Osteocyte (in vitro differentiated cells): Measurements from ENCODE around the gene APAF1. TPM values are rescaled to one million over a fixed set of nuclear protein-coding genes. Genes with fewer than 3 reads are reported as not detected.

Experiments used
- DNase-seq: peaks from one replicate; pipeline ENCODE4 v3.0.0; 2021; ENCODE audit warnings: mixed read lengths; ENCODE audit not compliant: unreplicated experiment; ENCODE audit errors: extremely low spot score
- H3K27ac Mint-ChIP-seq: one replicate; pipeline ENCODE4 v1.8.0; 2021; ENCODE audit warnings: mild to moderate bottlenecking, mixed read lengths; ENCODE audit not compliant: unreplicated experiment
- H3K27me3 Mint-ChIP-seq: one replicate; pipeline ENCODE4 v1.8.0; 2021; ENCODE audit warnings: mixed read lengths; ENCODE audit not compliant: unreplicated experiment
- H3K36me3 Mint-ChIP-seq: one replicate; pipeline ENCODE4 v1.8.0; 2021; ENCODE audit warnings: mixed read lengths; ENCODE audit not compliant: unreplicated experiment
- H3K4me1 Mint-ChIP-seq: one replicate; pipeline ENCODE4 v1.8.0; 2021; ENCODE audit warnings: mixed read lengths; ENCODE audit not compliant: unreplicated experiment
- H3K4me3 Mint-ChIP-seq: one replicate; pipeline ENCODE4 v1.8.0; 2021; ENCODE audit warnings: mild to moderate bottlenecking, moderate library complexity, mixed read lengths; ENCODE audit not compliant: unreplicated experiment
- H3K9me3 Mint-ChIP-seq: one replicate; pipeline ENCODE4 v1.8.0; 2021; ENCODE audit warnings: mixed read lengths; ENCODE audit not compliant: unreplicated experiment
- total RNA-seq: library from RNA; stranded (reverse); gene quantifications from 2 replicates; pipeline ENCODE4 v1.2.1, GENCODE V29; 2021
- TF ChIP-seq, protein P1 (sequence below): fragments of 200-600 bp; sonication (generic); IDR thresholded peaks from 2 replicates; pipeline ENCODE4 v1.5.0; 2021; ENCODE audit warnings: antibody characterized with exemption, mild to moderate bottlenecking, moderate library complexity

APAF1 gene
- total RNA-seq, 1 donor from 2014 or later, result 14.4 TPM

DNA sequence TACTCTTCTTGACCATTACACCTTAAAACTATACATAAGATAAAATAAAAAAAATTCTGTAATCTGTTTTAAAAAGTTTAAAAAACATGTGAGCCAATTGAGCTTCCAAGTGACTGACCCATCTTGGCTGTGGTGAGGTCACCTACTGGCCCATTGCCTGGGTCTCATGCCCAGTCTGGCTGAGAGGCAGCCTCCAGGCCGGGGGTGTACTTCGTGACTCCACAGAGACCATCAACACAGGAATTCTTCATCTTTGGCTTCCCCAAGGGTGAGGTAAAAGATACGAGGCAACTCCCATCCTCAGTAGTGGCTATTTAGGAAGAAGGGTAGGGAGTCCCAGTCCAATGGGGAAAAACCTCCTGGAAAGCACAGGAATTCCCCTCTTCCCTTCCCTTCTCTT is 113.2 kb downstream of the APAF1 start:
- no peak for DNase-seq
- H3K9me3 Mint-ChIP-seq, result peaks cover 5% of the 10 kb centered on the region
- H3K27ac Mint-ChIP-seq, result no peak overlapping the region
- no peak overlapping the region for H3K4me3 Mint-ChIP-seq
- peaks cover 9% of the 10 kb centered on the region for H3K4me1 Mint-ChIP-seq
- no peaks in the 10 kb centered on the region for H3K36me3 Mint-ChIP-seq
- TF ChIP-seq, protein P1, sequence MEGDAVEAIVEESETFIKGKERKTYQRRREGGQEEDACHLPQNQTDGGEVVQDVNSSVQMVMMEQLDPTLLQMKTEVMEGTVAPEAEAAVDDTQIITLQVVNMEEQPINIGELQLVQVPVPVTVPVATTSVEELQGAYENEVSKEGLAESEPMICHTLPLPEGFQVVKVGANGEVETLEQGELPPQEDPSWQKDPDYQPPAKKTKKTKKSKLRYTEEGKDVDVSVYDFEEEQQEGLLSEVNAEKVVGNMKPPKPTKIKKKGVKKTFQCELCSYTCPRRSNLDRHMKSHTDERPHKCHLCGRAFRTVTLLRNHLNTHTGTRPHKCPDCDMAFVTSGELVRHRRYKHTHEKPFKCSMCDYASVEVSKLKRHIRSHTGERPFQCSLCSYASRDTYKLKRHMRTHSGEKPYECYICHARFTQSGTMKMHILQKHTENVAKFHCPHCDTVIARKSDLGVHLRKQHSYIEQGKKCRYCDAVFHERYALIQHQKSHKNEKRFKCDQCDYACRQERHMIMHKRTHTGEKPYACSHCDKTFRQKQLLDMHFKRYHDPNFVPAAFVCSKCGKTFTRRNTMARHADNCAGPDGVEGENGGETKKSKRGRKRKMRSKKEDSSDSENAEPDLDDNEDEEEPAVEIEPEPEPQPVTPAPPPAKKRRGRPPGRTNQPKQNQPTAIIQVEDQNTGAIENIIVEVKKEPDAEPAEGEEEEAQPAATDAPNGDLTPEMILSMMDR, result no peak
- peaks cover 8% of the 10 kb centered on the region for H3K27me3 Mint-ChIP-seq

DNA sequence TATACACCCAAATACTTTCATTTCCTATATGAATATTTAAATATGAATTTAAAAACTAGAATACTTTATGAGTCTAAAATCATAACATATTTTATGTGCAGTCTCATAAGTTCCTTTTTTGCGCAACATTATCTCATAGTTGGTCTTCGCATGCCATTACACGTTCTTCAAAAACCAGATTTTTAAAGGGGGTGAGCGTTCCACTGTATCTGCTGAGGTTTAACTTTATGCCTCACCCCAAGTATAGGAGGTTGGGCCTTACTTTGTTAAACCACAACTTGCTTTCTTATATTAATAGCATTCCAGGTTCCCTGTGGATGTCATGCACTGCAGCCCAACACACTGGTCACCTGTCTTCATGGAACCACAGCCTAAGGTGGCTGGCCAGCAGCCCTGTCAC is 118.6 kb downstream of the APAF1 start:
- H3K4me1 Mint-ChIP-seq, result no peaks in the 10 kb centered on the region
- H3K9me3 Mint-ChIP-seq, result no peaks in the 10 kb centered on the region
- no peak for DNase-seq

DNA sequence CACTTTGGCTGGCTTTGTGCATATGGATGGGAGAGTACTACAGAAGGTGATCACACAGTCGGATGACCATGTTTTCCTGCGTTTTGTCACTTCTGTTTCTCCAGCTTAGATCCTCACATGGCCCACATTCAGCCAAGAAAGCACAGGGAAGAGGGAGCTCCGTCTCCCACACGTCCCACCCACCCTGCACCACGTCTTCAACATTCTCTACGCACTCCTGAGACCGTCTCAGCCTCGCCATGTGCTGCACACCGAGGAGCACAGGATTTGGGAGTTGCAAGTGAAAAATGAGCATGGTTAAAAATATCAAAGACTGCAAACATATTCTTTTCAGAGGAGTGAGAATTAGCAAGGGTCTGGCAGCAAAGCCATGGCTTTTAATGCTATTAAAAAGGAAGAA is 122.2 kb downstream of the APAF1 start:
- no peak overlapping the region for H3K27ac Mint-ChIP-seq
- H3K4me3 Mint-ChIP-seq, result no peak overlapping the region
- peak; percentile 32 for DNase-seq
- H3K9me3 Mint-ChIP-seq, result no peaks in the 10 kb centered on the region
- TF ChIP-seq, protein P1, result no peak
- no peaks in the 10 kb centered on the region for H3K36me3 Mint-ChIP-seq
- no peaks in the 10 kb centered on the region for H3K4me1 Mint-ChIP-seq
- peaks cover 6% of the 10 kb centered on the region for H3K27me3 Mint-ChIP-seq

More for the DNA sequence above, 118.6 kb downstream of the APAF1 start:
- TF ChIP-seq, protein P1, result no peak
- Mint-ChIP-seq H3K36me3 (no peaks in the 10 kb centered on the region), H3K4me3 (no peak overlapping the region), H3K27me3 (peaks cover 8% of the 10 kb centered on the region), H3K27ac (no peak overlapping the region)

DNA sequence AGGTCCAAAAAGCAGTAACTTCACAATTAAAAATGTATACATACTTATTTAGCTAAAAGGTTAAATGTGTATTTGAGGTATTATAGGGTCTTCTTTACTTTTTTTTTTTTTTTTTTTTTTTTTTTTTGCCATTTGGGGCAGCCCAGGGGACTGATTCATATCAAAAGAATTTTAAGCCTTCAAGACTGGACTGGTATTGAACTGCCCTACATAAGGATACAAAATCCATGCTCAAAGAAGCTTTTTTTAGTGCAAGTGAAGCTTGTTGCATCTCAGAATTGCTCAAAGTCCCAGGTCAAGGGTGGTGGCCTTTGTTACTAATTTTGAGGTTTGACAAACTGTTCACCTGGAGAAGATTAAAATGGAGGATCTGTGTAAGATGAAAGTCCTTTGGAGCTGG is 124.0 kb downstream of the APAF1 start:
- no peak for DNase-seq
- Mint-ChIP-seq H3K27me3 (no peaks in the 10 kb centered on the region), H3K27ac (no peak overlapping the region), H3K4me3 (no peak overlapping the region), H3K4me1 (no peaks in the 10 kb centered on the region), H3K9me3 (no peaks in the 10 kb centered on the region), H3K36me3 (no peaks in the 10 kb centered on the region)
- TF ChIP-seq, protein P1, result no peak

DNA sequence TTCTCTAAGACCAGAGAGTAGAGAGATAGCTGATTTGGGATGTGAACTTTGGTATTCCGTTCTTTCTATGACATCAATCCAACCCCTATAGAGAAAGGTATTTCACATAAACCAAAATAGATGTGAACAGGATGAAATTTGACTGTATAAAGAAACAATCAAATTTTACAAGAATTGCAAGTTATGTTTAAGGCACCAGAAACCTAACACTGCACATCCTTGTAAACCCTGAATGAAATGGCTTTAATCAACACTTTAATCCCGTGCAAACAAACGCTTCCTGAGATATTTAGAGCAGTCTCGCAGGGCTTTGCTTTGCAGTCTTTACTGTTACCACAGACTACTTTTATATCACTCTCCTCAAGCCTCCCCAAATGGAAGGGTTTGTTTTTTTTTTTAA is 125.1 kb downstream of the APAF1 start:
- no peak overlapping the region for H3K4me3 Mint-ChIP-seq
- H3K4me1 Mint-ChIP-seq, result no peaks in the 10 kb centered on the region
- no peak for DNase-seq
- no peak overlapping the region for H3K27ac Mint-ChIP-seq
- TF ChIP-seq, protein P1, result no peak
- no peaks in the 10 kb centered on the region for H3K27me3 Mint-ChIP-seq
- no peaks in the 10 kb centered on the region for H3K36me3 Mint-ChIP-seq
- H3K9me3 Mint-ChIP-seq, result no peaks in the 10 kb centered on the region
